Testis (tissue), 2 donors: ENCODE results near the gene GPR158.

Experiments used
- CTCF ChIP-seq, 3 experiments: fragments of 450-650 bp in 2 of 3; fragments of 200-600 bp in 1 of 3; sonication (generic) in 1 of 3; IDR thresholded peaks; one replicate each; pipeline ENCODE4 v1.5.1; 2016 to 2019; ENCODE audit warnings: antibody characterized with exemption in 3 of 3, mild to moderate bottlenecking in 2 of 3, moderate library complexity in 1 of 3
- POLR2A ChIP-seq: fragments of 450-650 bp; IDR thresholded peaks from one replicate; pipeline ENCODE4 v1.6.1; 2017; ENCODE audit warnings: antibody characterized with exemption, mild to moderate bottlenecking, moderate library complexity

- TF ChIP-seq CTCF (IDR thresholded peaks at IDR 0.05), result no peak
- TF ChIP-seq POLR2A, result no peak
Observed at GRCh38 chr10:25176421-25176968, 1.7 kb downstream of the GPR158 start.
